Duodenal mucosa (tissue), 2 donors: ENCODE measurements around the gene LRIT2.

Experiments used
- H3K27ac ChIP-seq: one replicate; pipeline ENCODE4 v1.7.0; 2013; ENCODE audit warnings: low read depth, low read length
- H3K27me3 ChIP-seq, 2 donors: one replicate each; pipeline ENCODE4 v1.7.0; 2013; ENCODE audit warnings: low read length in 2 of 2, control low read depth in 1 of 2; ENCODE audit not compliant: insufficient read depth in 2 of 2, control insufficient read depth in 1 of 2
- H3K36me3 ChIP-seq, 2 donors: one replicate each; pipeline ENCODE4 v1.7.0; 2013; ENCODE audit warnings: low read length in 2 of 2, control low read depth in 1 of 2; ENCODE audit not compliant: insufficient read depth in 2 of 2, control insufficient read depth in 1 of 2
- H3K4me1 ChIP-seq, 2 donors: one replicate each; pipeline ENCODE4 v1.7.0; 2013; ENCODE audit warnings: low read length in 2 of 2, control low read depth in 1 of 2; ENCODE audit not compliant: insufficient read depth in 2 of 2, control insufficient read depth in 1 of 2
- H3K4me3 ChIP-seq, 2 donors: one replicate each; pipeline ENCODE4 v1.7.0; 2013; ENCODE audit warnings: low read length in 2 of 2, low read depth in 1 of 2
- H3K9ac ChIP-seq, 2 donors: one replicate each; pipeline ENCODE4 v1.7.0; 2013; ENCODE audit warnings: low read length in 2 of 2, low read depth in 1 of 2
- H3K9me3 ChIP-seq, 2 donors: one replicate each; pipeline ENCODE4 v1.7.0; 2013; ENCODE audit warnings: low read length in 2 of 2, control low read depth in 1 of 2; ENCODE audit not compliant: control insufficient read depth in 1 of 2

The LRIT2 gene

DNA sequence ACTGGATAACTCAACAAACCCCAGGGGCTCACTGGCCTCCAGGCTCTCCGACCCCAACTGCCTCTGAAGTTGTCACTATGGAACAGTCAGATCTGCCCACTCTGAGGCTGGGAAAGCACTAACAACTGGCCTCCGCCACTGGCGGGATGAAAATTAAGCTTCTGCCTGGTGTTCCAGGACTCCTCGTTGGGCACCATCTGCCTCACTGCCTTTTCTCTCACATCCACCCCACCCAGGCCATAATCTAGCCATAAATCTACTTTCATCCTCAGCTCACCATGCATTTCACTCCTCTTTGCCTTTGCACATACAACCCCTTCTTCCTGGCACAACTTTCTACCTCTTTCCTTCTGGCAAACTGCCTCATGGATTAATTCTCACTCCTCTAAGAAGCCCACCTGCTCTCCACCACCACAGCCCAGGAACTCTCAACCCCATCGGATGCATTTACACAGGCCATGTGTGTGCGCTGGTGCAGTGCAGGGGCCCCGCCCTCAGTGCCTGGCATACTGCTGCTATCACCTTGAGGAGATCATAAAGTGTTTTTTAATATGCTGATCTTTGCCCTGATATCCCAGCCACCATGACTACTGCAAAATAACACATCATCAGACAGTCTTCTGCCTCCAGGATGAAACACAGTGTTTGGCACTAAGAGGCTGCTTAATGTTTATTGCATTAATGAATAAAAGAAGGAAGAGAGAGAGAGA lies 27.0 kb downstream of the LRIT2 start:
- H3K9me3 ChIP-seq, result no peaks in the 10 kb centered on the region
- H3K4me1 ChIP-seq, result peaks cover 11 to 13% of the 10 kb centered on the region in 2 donors
- peaks cover 33 to 46% of the 10 kb centered on the region in 2 donors for H3K27me3 ChIP-seq
- H3K9ac ChIP-seq, result no peak overlapping the region
- H3K36me3 ChIP-seq, result no peaks in the 10 kb centered on the region
- H3K4me3 ChIP-seq, result no peak overlapping the region
- H3K27ac ChIP-seq, result no peak overlapping the region

DNA sequence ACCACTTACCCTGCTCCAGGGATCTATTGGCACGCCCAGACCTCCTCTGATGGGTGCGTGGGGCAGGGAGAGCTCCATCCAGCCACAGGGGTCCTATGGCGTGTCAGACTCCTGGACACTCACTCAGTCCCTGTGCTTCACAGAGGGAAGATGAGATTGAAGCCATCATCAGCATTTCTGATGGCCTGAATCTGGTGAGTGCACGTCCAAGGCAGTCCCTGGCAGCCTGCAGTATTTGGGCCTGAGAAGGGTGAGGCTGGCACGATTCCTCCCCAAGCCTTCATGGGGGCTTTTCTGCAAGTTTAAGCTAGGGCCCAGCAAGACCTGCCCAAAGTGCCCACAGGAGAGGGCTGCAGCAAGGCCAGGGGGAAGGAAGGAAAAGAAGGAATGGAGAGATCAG lies 27.7 kb downstream of the LRIT2 start:
- Histone ChIP-seq H3K36me3 (no peaks in the 10 kb centered on the region), H3K4me1 (peaks cover 11 to 13% of the 10 kb centered on the region in 2 donors), H3K27me3 (peaks cover 41 to 51% of the 10 kb centered on the region in 2 donors), H3K4me3 (no peak overlapping the region), H3K9me3 (no peaks in the 10 kb centered on the region), H3K27ac (no peak overlapping the region), H3K9ac (no peak overlapping the region)

DNA sequence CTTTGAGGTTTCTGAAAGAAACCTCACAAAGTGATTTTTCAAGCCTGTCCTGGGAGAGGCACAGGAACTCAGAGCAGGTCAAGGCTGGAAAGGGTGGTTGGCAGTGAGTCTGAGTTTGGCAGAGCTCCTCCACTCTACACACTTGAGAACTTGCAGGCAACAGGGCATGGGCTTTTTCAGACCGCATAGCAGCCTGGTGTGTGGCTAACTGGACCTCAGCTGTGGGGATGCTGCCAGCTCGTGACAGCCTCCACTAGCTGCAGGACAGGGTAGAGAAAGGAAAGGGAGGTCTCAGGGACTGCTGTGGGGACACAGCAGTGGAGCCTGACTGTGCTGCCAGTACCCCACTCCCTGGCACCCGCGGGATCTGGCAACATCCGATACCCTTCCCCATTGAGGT lies 28.4 kb downstream of the LRIT2 start:
- Histone ChIP-seq H3K4me3 (no peak overlapping the region), H3K9ac (no peak overlapping the region), H3K9me3 (no peaks in the 10 kb centered on the region), H3K36me3 (no peaks in the 10 kb centered on the region), H3K27ac (no peak overlapping the region), H3K27me3 (peaks cover 41 to 51% of the 10 kb centered on the region in 2 donors), H3K4me1 (peaks cover 11 to 13% of the 10 kb centered on the region in 2 donors)

DNA sequence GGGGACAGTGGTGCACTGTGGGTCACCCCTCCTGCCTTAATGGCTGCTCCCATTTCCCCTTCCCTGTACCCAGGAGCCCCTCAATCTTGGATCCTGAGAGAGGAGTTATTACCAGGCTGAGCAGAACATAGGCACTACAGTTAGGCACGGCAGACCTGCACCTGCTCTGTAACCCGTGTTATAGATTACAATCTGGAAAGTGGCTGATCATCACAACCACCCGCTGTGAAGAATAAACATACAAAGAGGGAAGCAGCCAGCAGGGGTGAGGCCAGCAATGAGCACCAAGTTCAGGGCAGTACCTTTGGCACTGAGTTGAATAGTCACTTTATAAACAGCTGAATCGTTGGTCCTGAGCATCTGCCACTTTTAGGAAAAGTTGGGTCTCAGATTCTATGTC lies 29.3 kb downstream of the LRIT2 start:
- H3K27ac ChIP-seq, result no peak overlapping the region
- H3K9me3 ChIP-seq, result no peaks in the 10 kb centered on the region
- no peak overlapping the region for H3K4me3 ChIP-seq
- H3K27me3 ChIP-seq, result peaks cover 44 to 58% of the 10 kb centered on the region in 2 donors
- no peak overlapping the region for H3K9ac ChIP-seq
- peaks cover 5 to 10% of the 10 kb centered on the region in 2 donors for H3K4me1 ChIP-seq
- H3K36me3 ChIP-seq, result no peaks in the 10 kb centered on the region

DNA sequence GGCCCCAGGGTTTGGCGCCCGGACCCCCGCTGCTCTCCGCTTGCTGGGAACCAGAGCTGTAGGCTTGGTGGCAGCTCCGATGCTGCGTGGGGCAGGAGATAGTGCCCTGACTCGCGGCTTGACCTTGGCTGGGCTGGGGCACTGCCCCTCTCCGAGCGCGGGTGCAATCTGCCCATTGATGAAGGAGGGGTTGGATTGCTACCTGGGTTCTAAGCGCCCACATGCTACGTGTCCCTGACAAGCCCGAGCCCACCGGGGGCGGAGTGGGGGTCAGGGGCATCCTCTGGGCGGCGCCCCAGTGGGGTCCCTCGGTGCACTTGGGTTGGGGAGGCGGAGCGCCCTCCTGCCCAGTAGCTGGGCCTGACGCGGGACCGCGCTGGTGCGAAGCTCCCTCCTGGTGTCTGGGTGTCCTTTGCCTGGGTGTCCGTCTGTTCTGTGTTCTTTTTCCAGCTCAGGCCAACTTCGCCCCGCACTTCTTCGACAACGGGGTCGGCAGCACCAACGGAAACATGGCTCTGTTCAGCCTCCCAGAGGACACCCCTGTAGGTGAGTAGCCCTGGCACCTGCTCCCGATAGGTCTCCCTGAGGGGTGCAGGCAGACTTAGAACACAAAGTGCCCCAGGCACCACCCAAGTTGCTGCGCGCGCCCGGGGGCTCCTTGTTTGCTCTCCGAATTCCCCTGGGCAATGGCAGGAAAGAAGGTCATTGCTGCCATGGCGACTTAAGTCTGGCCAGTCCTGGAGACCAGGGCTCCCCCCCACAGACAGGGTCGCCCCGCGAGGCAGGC lies 30.1 kb downstream of the LRIT2 start:
- Histone ChIP-seq H3K4me1 (peaks cover 4 to 8% of the 10 kb centered on the region in 2 donors), H3K9me3 (no peaks in the 10 kb centered on the region), H3K9ac (no peak overlapping the region), H3K36me3 (no peaks in the 10 kb centered on the region), H3K27me3 (peaks cover 44 to 60% of the 10 kb centered on the region in 2 donors), H3K4me3 (peak overlapping the region; percentile 38 to 51), H3K27ac (no peak overlapping the region)

DNA sequence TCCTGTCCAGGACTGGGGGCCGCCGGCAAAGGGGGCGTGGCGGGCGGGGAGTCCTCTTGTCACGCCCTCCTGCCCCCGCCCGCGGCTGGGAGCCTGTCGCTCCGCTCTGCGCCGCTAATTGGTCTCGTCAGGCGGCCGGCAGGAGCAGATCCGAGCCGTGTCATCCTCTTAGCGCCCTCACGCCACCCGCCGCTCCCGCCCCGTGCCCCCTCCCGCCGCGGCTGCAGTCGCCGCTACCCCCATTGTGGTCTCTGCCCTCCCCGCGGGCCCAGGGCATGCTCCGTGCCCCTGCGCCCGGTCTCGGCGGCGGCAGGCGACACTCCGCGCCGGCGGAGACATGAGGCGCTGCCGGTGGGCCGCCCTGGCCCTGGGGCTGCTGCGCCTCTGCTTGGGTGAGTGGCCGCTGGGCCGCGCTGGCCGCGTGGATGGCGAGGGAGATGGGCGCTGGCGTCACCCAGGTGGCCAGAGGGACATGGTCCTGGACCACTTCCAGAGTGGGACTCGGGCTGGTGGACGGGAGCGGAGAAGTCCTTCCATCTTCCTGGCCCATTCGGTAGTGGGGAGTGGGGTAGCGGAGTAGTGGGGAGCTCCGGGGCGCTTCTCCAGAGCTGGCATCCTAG lies 30.8 kb downstream of the LRIT2 start, which contains the start of gene CDHR1:
CDHR1 (plus strand) TSS at position 114 of the 620 bp plus-strand sequence; CDS start at position 338, 224 bp downstream.
- Histone ChIP-seq H3K36me3 (no peaks in the 10 kb centered on the region), H3K9ac (no peak within 1 kb of the TSS), H3K4me3 (peak within 1 kb of the TSS; percentile 38 to 51), H3K4me1 (peaks cover 4 to 8% of the 10 kb centered on the region in 2 donors), H3K9me3 (no peaks in the 10 kb centered on the region), H3K27ac (no peak within 1 kb of the TSS), H3K27me3 (peaks cover 44 to 60% of the 10 kb centered on the region in 2 donors)

DNA sequence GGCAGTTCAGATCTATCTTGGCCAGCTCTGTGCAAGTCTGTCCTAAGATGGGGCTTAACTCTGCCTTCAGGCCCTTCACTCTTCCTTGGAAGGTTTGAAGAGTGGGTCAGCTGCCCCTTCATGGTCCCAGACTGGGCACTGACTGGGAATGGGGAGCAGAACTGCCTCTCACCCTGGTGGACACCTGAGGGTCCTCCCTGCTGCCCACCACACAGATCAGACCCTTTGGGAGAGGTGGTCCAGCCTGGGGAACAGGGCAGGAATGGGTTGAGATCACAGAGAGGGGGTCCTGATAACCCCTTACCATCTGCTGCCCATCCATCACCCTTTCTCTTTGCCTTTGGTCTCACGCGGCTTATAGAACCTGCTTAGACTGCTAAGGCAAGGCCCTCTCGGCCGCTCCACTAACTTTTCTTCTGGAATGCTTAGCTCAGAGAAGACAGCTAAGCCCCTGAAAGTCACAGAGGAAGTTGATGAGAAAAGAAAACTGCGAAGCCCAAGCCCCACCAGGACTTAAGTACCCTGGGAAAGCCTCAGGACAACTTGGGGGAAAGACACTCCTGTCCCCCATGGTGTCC lies 31.4 kb downstream of the LRIT2 start:
- peaks cover 4 to 8% of the 10 kb centered on the region in 2 donors for H3K4me1 ChIP-seq
- no peak overlapping the region for H3K27ac ChIP-seq
- H3K36me3 ChIP-seq, result no peaks in the 10 kb centered on the region
- H3K9ac ChIP-seq, result no peak overlapping the region
- H3K27me3 ChIP-seq, result peaks cover 44 to 60% of the 10 kb centered on the region in 2 donors
- H3K4me3 ChIP-seq, result peak overlapping the region; percentile 15 to 51
- no peaks in the 10 kb centered on the region for H3K9me3 ChIP-seq

DNA sequence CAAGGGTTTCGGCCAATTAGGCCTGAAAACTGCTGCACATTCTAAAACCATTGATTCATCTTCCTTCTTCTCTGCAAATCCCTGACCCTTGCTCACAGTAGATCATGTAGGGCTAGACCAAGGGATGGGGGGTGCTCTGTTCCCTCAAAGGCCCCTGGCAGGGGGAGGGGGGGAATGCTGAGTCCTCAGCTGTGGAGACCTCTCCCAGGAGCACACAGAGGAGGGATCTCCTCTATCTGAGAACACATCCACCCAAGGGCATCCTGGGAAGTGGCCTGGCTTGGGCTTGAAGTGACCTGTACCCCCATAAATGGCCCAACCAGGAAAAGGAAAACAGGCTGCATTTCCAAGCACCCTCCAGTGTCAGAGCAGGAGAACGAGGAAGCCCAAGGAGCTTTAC lies 32.0 kb downstream of the LRIT2 start:
- Histone ChIP-seq H3K27ac (no peak overlapping the region), H3K36me3 (no peaks in the 10 kb centered on the region), H3K4me3 (no peak overlapping the region), H3K9ac (no peak overlapping the region), H3K9me3 (no peaks in the 10 kb centered on the region), H3K27me3 (peaks cover 44 to 60% of the 10 kb centered on the region in 2 donors), H3K4me1 (peaks cover 4 to 6% of the 10 kb centered on the region in 2 donors)

DNA sequence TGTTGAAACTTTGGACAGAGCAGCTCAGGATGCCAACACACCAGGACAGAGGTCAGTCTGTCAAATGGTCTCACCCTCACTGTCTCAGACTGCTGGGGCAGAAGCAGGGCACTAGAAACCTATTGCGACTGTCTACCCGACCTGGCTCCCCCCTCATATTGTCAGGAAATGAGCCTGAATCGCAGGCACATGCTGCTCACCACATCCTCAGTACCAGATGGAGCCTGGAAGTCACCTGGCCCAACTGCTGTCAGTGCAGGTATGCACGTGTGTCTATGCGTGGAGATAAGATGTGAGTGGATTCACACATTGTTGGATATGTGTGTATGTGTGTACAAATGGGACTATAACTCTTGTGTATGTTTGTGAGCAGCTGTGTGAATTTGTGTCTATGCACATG lies 34.2 kb downstream of the LRIT2 start:
- Histone ChIP-seq H3K4me1 (peaks cover 4% of the 10 kb centered on the region in 2 donors), H3K9ac (no peak overlapping the region), H3K27ac (no peak overlapping the region), H3K36me3 (no peaks in the 10 kb centered on the region), H3K27me3 (peaks cover 37 to 42% of the 10 kb centered on the region in 2 donors), H3K9me3 (no peaks in the 10 kb centered on the region), H3K4me3 (no peak overlapping the region)
